Lower leg skin (tissue), 3 donors: ENCODE results near the gene POLL.

Experiments used
- CTCF ChIP-seq, 3 donors: fragments of 450-650 bp; IDR thresholded peaks; one replicate each; pipeline ENCODE4 v1.5.1; 2016; ENCODE audit warnings: antibody characterized with exemption in 3 of 3, mild to moderate bottlenecking in 3 of 3, moderate library complexity in 2 of 3
- POLR2A ChIP-seq, 2 donors: fragments of 450-650 bp; IDR thresholded peaks; one replicate each; pipeline ENCODE4 v1.6.1; 2016 to 2017; ENCODE audit warnings: antibody characterized with exemption in 2 of 2, mild to moderate bottlenecking in 1 of 2, moderate library complexity in 1 of 2

GRCh38 chr10:101572785-101573184, 15.3 kb downstream of the POLL start:
- TF ChIP-seq CTCF (IDR thresholded peaks at IDR 0.05) = no peak
- TF ChIP-seq POLR2A (IDR thresholded peaks at IDR 0.05) = no peak
